AG04449 (cell line): Measurements from ENCODE around the gene PAK4.

Source experiments
- CTCF ChIA-PET: fragments of 350-600 bp; formaldehyde crosslinking; extraction: SDS; loops from one replicate; lab custom pipeline; 2021; ENCODE audit warnings: antibody characterized with exemption; lab: Yijun Ruan, JAX
- POLR2A ChIA-PET: fragments of 400-600, 350-600 bp; formaldehyde crosslinking; extraction: SDS; loops from one replicate; lab custom pipeline; 2020; ENCODE audit warnings: antibody characterized with exemption, inconsistent platforms; lab: Yijun Ruan, JAX
- DNase-seq: peaks from one replicate; pipeline ENCODE4 v3.0.0-alpha.2; 2010; ENCODE audit warnings: low read depth, low spot score
- H3K4me3 ChIP-seq: 2 replicates; pipeline ENCODE4 v1.5.1; 2011; ENCODE audit warnings: low read depth, mild to moderate bottlenecking, control low read depth, low read length
- TF ChIP-seq, protein P1 (sequence below): IDR thresholded peaks from one replicate; pipeline ENCODE4 v1.5.1; 2011; ENCODE audit warnings: mild to moderate bottlenecking, moderate library complexity, low read length, control low read depth, inconsistent platforms; ENCODE audit not compliant: insufficient read depth; ENCODE audit errors: missing control alignments

PAK4 gene

DNA sequence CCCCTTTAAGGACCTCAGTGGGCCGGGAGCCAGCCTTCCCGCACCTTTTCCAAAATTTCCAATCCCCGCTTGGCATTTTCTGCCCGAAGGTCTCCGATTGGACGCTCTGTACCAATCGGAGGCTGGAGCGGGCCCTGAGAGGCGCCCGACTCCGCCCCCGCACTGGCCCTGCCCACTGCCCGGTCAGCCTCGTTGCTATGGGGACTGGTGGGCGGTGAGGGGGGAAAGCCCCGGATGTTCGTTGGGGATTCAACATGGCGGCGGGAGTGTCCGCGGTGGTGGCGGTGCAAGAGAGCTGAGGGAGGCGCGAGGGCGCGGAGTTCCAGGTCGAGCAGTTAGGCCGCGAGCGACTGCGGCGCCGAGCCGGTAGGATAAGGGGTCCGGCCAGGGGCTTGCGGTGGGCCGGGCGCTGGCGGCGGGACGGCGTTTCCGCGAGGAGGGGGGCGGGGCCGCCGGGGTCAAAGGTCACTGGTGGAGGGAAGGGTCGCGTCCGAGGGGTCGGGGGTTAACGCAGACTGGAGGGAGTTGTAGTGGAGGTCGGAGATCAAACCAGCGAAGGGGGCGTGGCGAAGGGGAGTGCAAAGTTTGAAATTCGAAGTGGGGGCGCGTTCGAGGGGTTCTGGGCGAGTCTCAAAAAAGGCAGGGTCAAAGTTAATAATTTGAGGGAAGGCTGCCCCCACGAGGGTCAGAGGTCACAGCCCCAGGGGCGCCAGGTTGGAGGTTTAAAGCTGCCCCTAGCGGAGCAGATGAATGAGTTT is at the start of gene PAK4:
Gene PAK4 (plus strand): TSS at position 233 of the 758 bp plus-strand sequence. CDS start 43,768 bp downstream, outside the sequence.
- CTCF ChIA-PET: interaction anchor here (1.1 to 2.1 kb wide), 5 partner anchors 15 to 202 kb away, joined by 3 to 10 read pairs (median 4); no protein-coding TSS in a partner anchor
- POLR2A ChIA-PET: interaction anchor here (0.8 kb wide), 1 partner anchor 310 kb away, joined by 4 read pairs; the partner anchor contains the start of gene RPS16
- TF ChIP-seq, protein P1, sequence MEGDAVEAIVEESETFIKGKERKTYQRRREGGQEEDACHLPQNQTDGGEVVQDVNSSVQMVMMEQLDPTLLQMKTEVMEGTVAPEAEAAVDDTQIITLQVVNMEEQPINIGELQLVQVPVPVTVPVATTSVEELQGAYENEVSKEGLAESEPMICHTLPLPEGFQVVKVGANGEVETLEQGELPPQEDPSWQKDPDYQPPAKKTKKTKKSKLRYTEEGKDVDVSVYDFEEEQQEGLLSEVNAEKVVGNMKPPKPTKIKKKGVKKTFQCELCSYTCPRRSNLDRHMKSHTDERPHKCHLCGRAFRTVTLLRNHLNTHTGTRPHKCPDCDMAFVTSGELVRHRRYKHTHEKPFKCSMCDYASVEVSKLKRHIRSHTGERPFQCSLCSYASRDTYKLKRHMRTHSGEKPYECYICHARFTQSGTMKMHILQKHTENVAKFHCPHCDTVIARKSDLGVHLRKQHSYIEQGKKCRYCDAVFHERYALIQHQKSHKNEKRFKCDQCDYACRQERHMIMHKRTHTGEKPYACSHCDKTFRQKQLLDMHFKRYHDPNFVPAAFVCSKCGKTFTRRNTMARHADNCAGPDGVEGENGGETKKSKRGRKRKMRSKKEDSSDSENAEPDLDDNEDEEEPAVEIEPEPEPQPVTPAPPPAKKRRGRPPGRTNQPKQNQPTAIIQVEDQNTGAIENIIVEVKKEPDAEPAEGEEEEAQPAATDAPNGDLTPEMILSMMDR: no peak
- DNase-seq: peak; percentile 70
- H3K4me3 ChIP-seq: peak within 1 kb of the TSS; percentile 90

DNA sequence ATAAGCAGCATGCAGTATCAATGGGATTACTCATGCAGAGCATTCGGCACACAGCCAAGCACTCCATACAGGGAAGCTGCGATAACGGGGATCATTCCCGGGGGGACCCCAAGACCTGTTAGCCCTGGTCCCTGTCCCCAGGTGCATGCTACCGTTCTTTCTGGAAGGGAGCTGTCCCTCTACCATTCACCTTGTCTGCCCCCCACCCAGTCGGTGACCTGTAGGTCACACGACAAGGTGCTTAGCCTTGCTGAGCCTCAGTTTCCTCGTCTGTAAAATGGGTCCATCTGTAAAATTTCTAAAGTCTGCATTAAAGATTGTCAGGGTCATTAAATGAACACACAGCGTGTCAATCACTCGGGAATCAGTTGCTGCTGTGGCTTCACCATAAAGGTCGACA is 48.3 kb upstream of the PAK4 start:
- no peak for DNase-seq
- TF ChIP-seq, protein P1: no peak
- ChIA-PET POLR2A (no interaction called here), CTCF (interaction anchor here (1.3 to 3.4 kb wide), 2 partner anchors 25 to 33 kb away, joined by 4 to 13 read pairs; no protein-coding TSS in a partner anchor)
- no peak overlapping the region for H3K4me3 ChIP-seq

DNA sequence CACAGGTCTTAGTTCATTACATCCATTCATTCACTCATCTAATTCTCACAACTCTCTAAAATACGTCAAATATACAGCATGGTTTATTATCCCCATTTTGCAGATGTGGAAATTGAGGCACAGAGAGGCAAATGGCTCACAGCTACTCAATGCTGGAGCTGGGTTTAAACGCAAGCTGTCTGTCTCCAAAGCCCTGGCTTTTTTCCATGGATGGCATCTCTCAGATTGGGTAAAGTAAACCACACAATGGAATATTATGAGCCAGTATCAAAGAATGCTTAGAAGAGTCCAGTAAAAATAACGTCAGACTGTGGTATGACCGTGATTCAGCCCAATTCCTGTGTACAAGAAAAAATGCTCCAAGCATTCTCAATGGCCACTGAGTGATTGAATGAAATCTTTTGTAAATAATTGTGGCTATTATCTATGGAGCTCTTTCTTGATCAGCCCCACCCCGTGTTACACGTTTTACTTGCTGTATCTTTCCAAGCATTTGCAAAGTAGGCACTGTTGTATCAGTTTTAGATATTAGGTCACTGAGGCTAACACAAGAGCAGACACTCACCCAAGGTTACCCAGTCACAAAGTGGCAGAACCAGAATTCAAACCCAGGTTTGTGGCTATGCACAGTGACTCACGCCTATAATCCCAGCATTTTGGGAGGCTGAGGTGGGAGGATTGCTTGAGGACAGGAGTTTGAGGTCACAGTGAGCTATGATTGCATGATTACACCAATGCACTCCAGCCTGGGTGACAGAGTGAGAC is 47.0 kb upstream of the PAK4 start:
- DNase-seq: peak; percentile 93
- POLR2A ChIA-PET: no interaction called here

DNA sequence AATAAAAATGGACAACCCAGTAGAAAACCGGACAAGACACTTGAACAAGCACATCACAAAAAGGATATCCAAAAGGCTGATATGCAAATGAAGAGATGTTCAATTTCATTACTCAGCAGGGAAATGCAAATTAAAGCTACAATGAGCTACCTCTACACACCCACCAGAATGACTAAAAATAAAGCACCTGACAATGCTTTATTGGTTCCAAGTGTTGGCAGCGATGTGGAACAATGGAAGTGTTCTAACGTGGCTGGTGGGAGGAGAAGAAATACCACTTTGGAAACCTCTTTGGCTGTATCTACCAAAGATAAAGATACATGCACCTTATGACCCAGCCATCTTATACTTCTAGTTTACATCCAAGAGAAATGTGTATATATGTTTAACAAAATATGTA is 45.2 kb upstream of the PAK4 start:
- no peak overlapping the region for H3K4me3 ChIP-seq
- TF ChIP-seq, protein P1: no peak
- ChIA-PET CTCF (interaction anchor here (1.2 to 3.4 kb wide), 2 partner anchors 30 to 119 kb away, joined by 3 to 13 read pairs; no protein-coding TSS in a partner anchor), POLR2A (no interaction called here)
- DNase-seq: no peak

More for the DNA sequence above, 47.0 kb upstream of the PAK4 start:
- CTCF ChIA-PET: interaction anchor here (0.6 to 3.4 kb wide), 6 partner anchors 26 to 101 kb away, joined by 3 to 13 read pairs (median 4); no protein-coding TSS in a partner anchor
- no peak overlapping the region for H3K4me3 ChIP-seq
- TF ChIP-seq, protein P1: no peak

DNA sequence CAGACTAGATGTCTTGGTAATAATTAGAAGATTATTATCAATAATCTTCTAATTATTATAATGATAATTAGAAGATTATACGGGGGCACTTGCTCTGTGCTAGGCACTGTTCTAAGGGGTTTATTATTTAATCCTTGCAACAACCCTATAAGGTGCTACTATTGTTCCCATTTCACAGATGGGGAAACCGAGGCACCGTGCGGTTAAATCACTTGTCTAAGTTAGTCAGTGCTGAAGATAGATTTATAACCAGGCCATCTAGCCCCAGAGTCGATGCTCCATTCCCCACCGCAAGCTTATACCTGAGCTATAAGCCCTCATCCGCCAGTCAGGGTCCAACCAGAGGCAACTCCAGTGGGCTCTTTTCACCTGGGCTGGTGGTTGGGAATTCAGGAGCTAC is 43.4 kb upstream of the PAK4 start:
- no peak overlapping the region for H3K4me3 ChIP-seq
- TF ChIP-seq, protein P1: no peak
- ChIA-PET CTCF (no interaction called here), POLR2A (no interaction called here)
- no peak for DNase-seq
